ENCODE data around the gene IFITM5. TPM values are rescaled to one million over a fixed set of nuclear protein-coding genes. Genes with fewer than 3 reads are reported as not detected.
"Not testable (repeated sequence)": the region's sequence is repeated elsewhere in the genome, so short reads cannot be mapped to it uniquely, and the experiment has no call there.

Gene IFITM5
- total RNA-seq, 2 experiments from 2014 or later = not detected

- not testable (repeated sequence) for H3K27ac Mint-ChIP-seq; H3K9me3 Mint-ChIP-seq (ENCODE audit: insufficient read depth); DNase-seq; H3K27me3 Mint-ChIP-seq (ENCODE audit: low read depth); ATAC-seq; H3K4me3 Mint-ChIP-seq
- Mint-ChIP-seq H3K4me1 (ENCODE audit: low read depth) (peaks cover 68% of the 10 kb centered on the region), H3K36me3 (ENCODE audit: low read depth) (peaks cover 21% of the 10 kb centered on the region)
- CTCF ChIA-PET = interaction anchor here (2.2 kb wide), 1 partner anchor 28 kb away, joined by 5 read pairs; no protein-coding TSS in a partner anchor
- POLR2A ChIA-PET = interaction anchor here (0.8 kb wide), 2 partner anchors 9 to 83 kb away, joined by 3 read pairs; no protein-coding TSS in a partner anchor
Measured at GRCh38 chr11:333616-334263, 34.4 kb upstream of the IFITM5 start.

GRCh38 chr11:332651-333480 is 33.5 kb upstream of the IFITM5 start:
- Mint-ChIP-seq H3K27me3 (ENCODE audit: low read depth) (no peaks in the 10 kb centered on the region), H3K27ac (no peak overlapping the region), H3K36me3 (ENCODE audit: low read depth) (peaks cover 21% of the 10 kb centered on the region), H3K9me3 (ENCODE audit: insufficient read depth) (peaks cover 4% of the 10 kb centered on the region), H3K4me1 (ENCODE audit: low read depth) (peaks cover 75% of the 10 kb centered on the region), H3K4me3 (no peak overlapping the region)
- ATAC-seq = no peak
- CTCF ChIA-PET = interaction anchor here (0.9 to 2.2 kb wide), 3 partner anchors 9 to 27 kb away, joined by 3 to 5 read pairs (median 3); no protein-coding TSS in a partner anchor
- DNase-seq = no peak
- POLR2A ChIA-PET = interaction anchor here (0.8 kb wide), 2 partner anchors 9 to 84 kb away, joined by 3 read pairs; no protein-coding TSS in a partner anchor

GRCh38 chr11:331358-332060 is 32.2 kb upstream of the IFITM5 start:
- Mint-ChIP-seq H3K36me3 (ENCODE audit: low read depth) (peaks cover 21% of the 10 kb centered on the region), H3K4me3 (peak overlapping the region; percentile 64), H3K9me3 (ENCODE audit: insufficient read depth) (peaks cover 4% of the 10 kb centered on the region), H3K27ac (peak overlapping the region; percentile 86), H3K4me1 (ENCODE audit: low read depth) (peaks cover 81% of the 10 kb centered on the region), H3K27me3 (ENCODE audit: low read depth) (no peaks in the 10 kb centered on the region)
- POLR2A ChIA-PET = interaction anchor here (1.0 to 3.3 kb wide), 6 partner anchors 15 to 85 kb away, joined by 3 to 23 read pairs (median 8); partner anchors contain the start of gene IFITM2
- ATAC-seq = no peak
- CTCF ChIA-PET = interaction anchor here (0.7 to 2.5 kb wide), 3 partner anchors 14 to 24 kb away, joined by 3 to 9 read pairs (median 3); no protein-coding TSS in a partner anchor
- no peak for DNase-seq

GRCh38 chr11:330694-331357 is 31.5 kb upstream of the IFITM5 start:
- peak overlapping the region; percentile 64 for H3K4me3 Mint-ChIP-seq
- ChIA-PET POLR2A (interaction anchor here (0.6 to 3.3 kb wide), 10 partner anchors 9 to 418 kb away, joined by 3 to 23 read pairs (median 4); partner anchors contain the start of gene IFITM2), CTCF (interaction anchor here (0.7 to 4.4 kb wide), 6 partner anchors 10 to 117 kb away, joined by 3 to 16 read pairs (median 6); no protein-coding TSS in a partner anchor)
- DNase-seq (peak; percentile 71), ATAC-seq (peak; percentile 23)
- peak overlapping the region; percentile 86 for H3K27ac Mint-ChIP-seq
- H3K9me3 Mint-ChIP-seq (ENCODE audit: insufficient read depth) = peaks cover 4% of the 10 kb centered on the region
- H3K36me3 Mint-ChIP-seq (ENCODE audit: low read depth) = peaks cover 23% of the 10 kb centered on the region
- H3K4me1 Mint-ChIP-seq (ENCODE audit: low read depth) = peaks cover 81% of the 10 kb centered on the region
- H3K27me3 Mint-ChIP-seq (ENCODE audit: low read depth) = no peaks in the 10 kb centered on the region

- peaks cover 4% of the 10 kb centered on the region for H3K9me3 Mint-ChIP-seq (ENCODE audit: insufficient read depth)
- H3K36me3 Mint-ChIP-seq (ENCODE audit: low read depth) = peaks cover 23% of the 10 kb centered on the region
- peak overlapping the region; percentile 86 for H3K27ac Mint-ChIP-seq
- ChIA-PET POLR2A (interaction anchor here (0.6 to 3.3 kb wide), 11 partner anchors 10 to 418 kb away, joined by 3 to 23 read pairs (median 5); partner anchors contain the start of gene IFITM2), CTCF (interaction anchor here (1.1 to 4.4 kb wide), 5 partner anchors 10 to 118 kb away, joined by 3 to 16 read pairs (median 9); no protein-coding TSS in a partner anchor)
- H3K4me1 Mint-ChIP-seq (ENCODE audit: low read depth) = peaks cover 81% of the 10 kb centered on the region
- ATAC-seq (no peak), DNase-seq (peak; percentile 27)
- no peaks in the 10 kb centered on the region for H3K27me3 Mint-ChIP-seq (ENCODE audit: low read depth)
- peak overlapping the region; percentile 35 for H3K4me3 Mint-ChIP-seq
Measured at GRCh38 chr11:330307-330693, 31.0 kb upstream of the IFITM5 start.

GRCh38 chr11:329886-330253 is 30.5 kb upstream of the IFITM5 start:
- ATAC-seq = no peak
- POLR2A ChIA-PET = interaction anchor here (0.6 to 3.3 kb wide), 10 partner anchors 10 to 419 kb away, joined by 3 to 23 read pairs (median 6); partner anchors contain the start of gene IFITM2

GRCh38 chr11:328516-329100 is 29.3 kb upstream of the IFITM5 start:
- ChIA-PET POLR2A (interaction anchor here (1.6 to 3.3 kb wide), 7 partner anchors 12 to 61 kb away, joined by 5 to 30 read pairs (median 12); no protein-coding TSS in a partner anchor), CTCF (interaction anchor here (0.7 to 4.4 kb wide), 7 partner anchors 12 to 41 kb away, joined by 3 to 16 read pairs (median 4); no protein-coding TSS in a partner anchor)
- not testable (repeated sequence) for H3K9me3 Mint-ChIP-seq (ENCODE audit: insufficient read depth); H3K27me3 Mint-ChIP-seq (ENCODE audit: low read depth); ATAC-seq; H3K4me3 Mint-ChIP-seq
- Mint-ChIP-seq H3K36me3 (ENCODE audit: low read depth) (peaks cover 24% of the 10 kb centered on the region), H3K4me1 (ENCODE audit: low read depth) (peaks cover 91% of the 10 kb centered on the region), H3K27ac (peak overlapping the region; percentile 86)
- DNase-seq = peak; percentile 20

More at GRCh38 chr11:329886-330253, 30.5 kb upstream of the IFITM5 start:
- DNase-seq = peak; percentile 20
- CTCF ChIA-PET = interaction anchor here (1.1 to 4.4 kb wide), 6 partner anchors 10 to 118 kb away, joined by 3 to 16 read pairs (median 6); no protein-coding TSS in a partner anchor
- Mint-ChIP-seq H3K36me3 (ENCODE audit: low read depth) (peaks cover 23% of the 10 kb centered on the region), H3K27me3 (ENCODE audit: low read depth) (no peaks in the 10 kb centered on the region), H3K27ac (peak overlapping the region; percentile 86), H3K4me1 (ENCODE audit: low read depth) (peaks cover 83% of the 10 kb centered on the region), H3K4me3 (peak overlapping the region; percentile 35), H3K9me3 (ENCODE audit: insufficient read depth) (peaks cover 4% of the 10 kb centered on the region)

GRCh38 chr11:328012-328411 is 28.7 kb upstream of the IFITM5 start:
- Mint-ChIP-seq H3K9me3 (ENCODE audit: insufficient read depth) (peaks cover 4% of the 10 kb centered on the region), H3K4me1 (ENCODE audit: low read depth) (peaks cover 89% of the 10 kb centered on the region), H3K36me3 (ENCODE audit: low read depth) (peaks cover 18% of the 10 kb centered on the region), H3K4me3 (no peak overlapping the region), H3K27me3 (ENCODE audit: low read depth) (no peaks in the 10 kb centered on the region), H3K27ac (peak overlapping the region; percentile 52)
- ATAC-seq = no peak
- DNase-seq = peak; percentile 20
- CTCF ChIA-PET = interaction anchor here (0.9 to 4.4 kb wide), 7 partner anchors 13 to 120 kb away, joined by 3 to 16 read pairs (median 5); no protein-coding TSS in a partner anchor
- POLR2A ChIA-PET = interaction anchor here (1.0 to 2.3 kb wide), 4 partner anchors 12 to 60 kb away, joined by 3 to 30 read pairs (median 6); no protein-coding TSS in a partner anchor

- Mint-ChIP-seq H3K27ac (peak overlapping the region; percentile 98), H3K9me3 (ENCODE audit: insufficient read depth) (peaks cover 4% of the 10 kb centered on the region), H3K4me3 (peak overlapping the region; percentile 74), H3K4me1 (ENCODE audit: low read depth) (peaks cover 85% of the 10 kb centered on the region), H3K27me3 (ENCODE audit: low read depth) (no peaks in the 10 kb centered on the region), H3K36me3 (ENCODE audit: low read depth) (peaks cover 18% of the 10 kb centered on the region)
- DNase-seq = peak; percentile 21
- ATAC-seq = no peak
- CTCF ChIA-PET = interaction anchor here (0.7 to 4.4 kb wide), 10 partner anchors 10 to 399 kb away, joined by 3 to 16 read pairs (median 5); no protein-coding TSS in a partner anchor
- POLR2A ChIA-PET = interaction anchor here (0.5 to 2.3 kb wide), 7 partner anchors 11 to 60 kb away, joined by 3 to 30 read pairs (median 4); no protein-coding TSS in a partner anchor
Measured at GRCh38 chr11:327581-327923, 28.2 kb upstream of the IFITM5 start.
